ENCODE measurements around the gene USP17L10.
"Not testable (repeated sequence)": the region's sequence is repeated elsewhere in the genome, so short reads cannot be mapped to it uniquely, and the experiment has no call there.

The USP17L10 gene, protein sequence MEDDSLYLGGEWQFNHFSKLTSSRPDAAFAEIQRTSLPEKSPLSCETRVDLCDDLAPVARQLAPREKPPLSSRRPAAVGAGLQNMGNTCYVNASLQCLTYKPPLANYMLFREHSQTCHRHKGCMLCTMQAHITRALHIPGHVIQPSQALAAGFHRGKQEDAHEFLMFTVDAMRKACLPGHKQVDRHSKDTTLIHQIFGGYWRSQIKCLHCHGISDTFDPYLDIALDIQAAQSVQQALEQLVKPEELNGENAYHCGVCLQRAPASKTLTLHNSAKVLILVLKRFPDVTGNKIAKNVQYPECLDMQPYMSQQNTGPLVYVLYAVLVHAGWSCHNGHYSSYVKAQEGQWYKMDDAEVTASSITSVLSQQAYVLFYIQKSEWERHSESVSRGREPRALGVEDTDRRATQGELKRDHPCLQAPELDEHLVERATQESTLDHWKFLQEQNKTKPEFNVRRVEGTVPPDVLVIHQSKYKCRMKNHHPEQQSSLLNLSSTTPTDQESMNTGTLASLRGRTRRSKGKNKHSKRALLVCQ
- 0 reads per million in 4 experiments for total RNA-seq

DNA sequence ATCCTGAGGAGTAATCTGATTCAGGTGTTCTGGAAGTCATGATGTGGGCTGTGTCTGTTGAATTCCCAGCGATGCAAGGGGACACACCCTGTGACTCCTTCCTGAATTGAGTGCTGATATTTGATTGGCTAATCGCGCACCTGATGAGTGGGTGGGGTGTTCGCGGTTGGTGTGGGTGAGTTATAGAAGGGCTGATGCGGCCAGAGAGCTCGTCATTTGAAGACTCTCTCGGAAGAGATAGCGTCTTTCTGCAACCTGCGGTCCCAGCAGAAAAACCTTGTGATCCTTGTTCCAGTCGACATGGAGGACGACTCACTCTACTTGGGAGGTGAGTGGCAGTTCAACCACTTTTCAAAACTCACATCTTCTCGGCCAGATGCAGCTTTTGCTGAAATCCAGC, at the start of gene USP17L10:
TSS of gene USP17L10 (plus strand) at position 301 of the 400 bp plus-strand sequence. CDS start at position 301, 0 bp downstream.
- DNase-seq = not testable (repeated sequence)

DNA sequence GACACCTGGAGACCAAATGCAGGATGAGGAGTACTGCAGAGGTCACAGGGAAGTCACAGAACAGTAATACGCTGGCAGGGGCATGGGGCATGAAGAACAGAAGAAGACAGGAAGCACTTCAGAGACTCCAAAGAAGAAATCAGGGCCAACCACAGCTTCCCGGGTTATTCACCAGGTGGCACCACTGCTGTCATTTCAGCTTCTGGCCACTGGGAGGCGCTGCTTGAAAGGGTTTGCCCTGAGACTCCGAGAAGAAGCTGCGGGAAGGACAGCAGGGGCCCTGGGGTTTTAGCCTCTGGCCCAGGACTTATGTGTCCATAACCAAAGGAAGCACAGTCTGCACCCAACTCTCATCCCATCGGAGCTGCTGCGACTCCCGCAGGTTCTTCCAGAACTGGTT, 44.5 kb upstream of the USP17L10 start:
- not testable (repeated sequence) for DNase-seq

DNA sequence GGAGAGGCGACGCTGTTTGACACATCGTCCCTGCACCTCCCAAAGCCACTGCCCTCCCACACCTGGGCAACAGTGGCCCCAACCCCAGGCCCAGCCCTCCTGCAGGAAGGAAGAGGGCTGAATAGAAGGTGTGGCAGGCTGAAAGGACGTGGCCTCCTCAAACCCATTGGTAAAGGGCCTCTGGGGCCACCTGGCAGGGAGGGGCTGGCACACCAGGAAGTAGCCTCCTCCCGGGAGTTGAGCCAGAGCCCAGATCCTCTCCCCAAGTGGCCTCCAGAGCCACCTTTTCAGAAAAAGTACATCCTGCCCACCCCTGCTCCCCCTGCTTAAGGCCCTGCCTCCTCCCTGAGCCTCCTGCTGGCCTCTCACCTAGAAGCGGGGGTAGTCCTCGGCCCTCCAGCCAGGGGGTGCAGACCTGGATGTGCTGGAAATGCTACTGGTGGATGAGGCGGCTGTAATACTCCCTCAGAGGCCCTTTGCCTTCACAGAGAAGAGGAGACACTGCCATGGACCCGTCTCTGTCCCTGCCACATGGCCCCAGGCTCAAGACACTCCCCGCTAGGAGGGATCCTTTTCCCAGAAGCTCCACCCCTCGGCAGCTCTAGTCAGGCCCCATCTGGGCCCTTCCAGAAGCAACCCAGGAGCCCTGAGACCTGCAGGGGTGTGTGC, 40.5 kb upstream of the USP17L10 start, which contains the start of gene FAM90A26:
TSS of gene FAM90A26 (plus strand) at position 619 of the 669 bp plus-strand sequence. CDS start 2,764 bp downstream, outside the sequence.
- DNase-seq = not testable (repeated sequence)

DNA sequence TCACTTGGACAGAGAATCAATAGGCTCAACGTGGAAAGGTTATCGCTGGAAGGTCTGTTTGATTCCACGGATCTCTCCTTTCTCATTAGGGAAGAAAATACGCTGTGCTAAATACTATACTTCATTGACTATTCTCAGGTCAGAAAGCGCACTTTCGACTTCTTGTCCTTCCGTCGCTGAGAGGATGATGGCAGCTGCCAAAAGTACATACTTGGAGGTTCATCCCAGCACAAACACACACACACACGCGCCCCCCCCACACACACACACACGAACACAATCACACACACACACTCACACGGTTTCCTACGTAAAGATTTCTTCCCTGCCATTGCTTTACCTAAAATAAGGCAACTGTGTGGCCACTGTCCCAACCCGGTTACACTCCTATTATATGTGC, 4.2 kb downstream of the USP17L10 start:
- DNase-seq = not testable (repeated sequence)

DNA sequence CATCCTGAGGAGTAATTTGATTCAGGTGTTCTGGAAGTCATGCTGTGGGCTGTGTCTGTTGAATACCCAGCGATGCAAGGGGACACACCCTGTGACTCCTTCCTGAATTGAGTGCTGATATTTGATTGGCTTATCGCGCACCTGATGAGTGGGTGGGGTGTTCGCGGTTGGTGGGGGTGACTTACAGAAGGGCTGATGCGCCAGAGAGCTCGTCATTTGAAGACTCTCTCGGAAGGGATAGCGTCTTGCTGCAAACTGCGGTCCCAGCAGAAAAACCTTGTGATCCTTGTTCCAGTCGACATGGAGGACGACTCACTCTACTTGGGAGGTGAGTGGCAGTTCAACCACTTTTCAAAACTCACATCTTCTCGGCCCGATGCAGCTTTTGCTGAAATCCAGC, 4.6 kb downstream of the USP17L10 start, which contains the start of gene USP17L11:
TSS of gene USP17L11 (plus strand) at position 301 of the 400 bp plus-strand sequence. CDS start at position 301, 0 bp downstream.
- DNase-seq = not testable (repeated sequence)

DNA sequence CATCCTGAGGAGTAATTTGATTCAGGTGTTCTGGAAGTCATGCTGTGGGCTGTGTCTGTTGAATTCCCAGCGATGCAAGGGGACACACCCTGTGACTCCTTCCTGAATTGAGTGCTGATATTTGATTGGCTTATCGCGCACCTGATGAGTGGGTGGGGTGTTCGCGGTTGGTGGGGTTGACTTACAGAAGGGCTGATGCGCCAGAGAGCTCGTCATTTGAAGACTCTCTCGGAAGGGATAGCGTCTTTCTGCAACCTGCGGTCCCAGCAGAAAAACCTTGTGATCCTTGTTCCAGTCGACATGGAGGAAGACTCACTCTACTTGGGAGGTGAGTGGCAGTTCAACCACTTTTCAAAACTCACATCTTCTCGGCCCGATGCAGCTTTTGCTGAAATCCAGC, 9.4 kb downstream of the USP17L10 start, which contains the start of gene USP17L12:
TSS of gene USP17L12 (plus strand) at position 301 of the 400 bp plus-strand sequence. CDS start at position 301, 0 bp downstream.
- not testable (repeated sequence) for DNase-seq

DNA sequence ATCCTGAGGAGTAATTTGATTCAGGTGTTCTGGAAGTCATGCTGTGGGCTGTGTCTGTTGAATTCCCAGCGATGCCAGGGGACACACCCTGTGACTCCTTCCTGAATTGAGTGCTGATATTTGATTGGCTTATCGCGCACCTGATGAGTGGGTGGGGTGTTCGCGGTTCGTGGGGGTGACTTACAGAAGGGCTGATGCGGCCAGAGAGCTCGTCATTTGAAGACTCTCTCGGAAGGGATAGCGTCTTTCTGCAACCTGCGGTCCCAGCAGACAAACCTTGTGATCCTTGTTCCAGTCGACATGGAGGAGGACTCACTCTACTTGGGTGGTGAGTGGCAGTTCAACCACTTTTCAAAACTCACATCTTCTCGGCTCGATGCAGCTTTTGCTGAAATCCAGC, 14.1 kb downstream of the USP17L10 start, which contains the start of gene USP17L13:
TSS of gene USP17L13 (plus strand) at position 301 of the 400 bp plus-strand sequence. CDS start at position 301, 0 bp downstream.
- DNase-seq = not testable (repeated sequence)

DNA sequence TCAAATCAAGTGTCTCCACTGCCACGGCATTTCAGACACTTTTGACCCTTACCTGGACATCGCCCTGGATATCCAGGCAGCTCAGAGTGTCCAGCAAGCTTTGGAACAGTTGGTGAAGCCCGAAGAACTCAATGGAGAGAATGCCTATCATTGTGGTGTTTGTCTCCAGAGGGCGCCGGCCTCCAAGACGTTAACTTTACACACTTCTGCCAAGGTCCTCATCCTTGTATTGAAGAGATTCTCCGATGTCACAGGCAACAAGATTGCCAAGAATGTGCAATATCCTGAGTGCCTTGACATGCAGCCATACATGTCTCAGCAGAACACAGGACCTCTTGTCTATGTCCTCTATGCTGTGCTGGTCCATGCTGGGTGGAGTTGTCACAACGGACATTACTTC, 19.8 kb downstream of the USP17L10 start:
- not testable (repeated sequence) for DNase-seq

DNA sequence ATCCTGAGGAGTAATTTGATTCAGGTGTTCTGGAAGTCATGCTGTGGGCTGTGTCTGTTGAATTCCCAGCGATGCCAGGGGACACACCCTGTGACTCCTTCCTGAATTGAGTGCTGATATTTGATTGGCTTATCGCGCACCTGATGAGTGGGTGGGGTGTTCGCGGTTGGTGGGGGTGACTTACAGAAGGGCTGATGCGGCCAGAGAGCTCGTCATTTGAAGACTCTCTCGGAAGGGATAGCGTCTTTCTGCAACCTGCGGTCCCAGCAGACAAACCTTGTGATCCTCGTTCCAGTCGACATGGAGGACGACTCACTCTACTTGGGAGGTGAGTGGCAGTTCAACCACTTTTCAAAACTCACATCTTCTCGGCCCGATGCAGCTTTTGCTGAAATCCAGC, 23.6 kb downstream of the USP17L10 start, which contains the start of gene USP17L15:
TSS of gene USP17L15 (plus strand) at position 301 of the 400 bp plus-strand sequence. CDS start at position 301, 0 bp downstream.
- DNase-seq = not testable (repeated sequence)

DNA sequence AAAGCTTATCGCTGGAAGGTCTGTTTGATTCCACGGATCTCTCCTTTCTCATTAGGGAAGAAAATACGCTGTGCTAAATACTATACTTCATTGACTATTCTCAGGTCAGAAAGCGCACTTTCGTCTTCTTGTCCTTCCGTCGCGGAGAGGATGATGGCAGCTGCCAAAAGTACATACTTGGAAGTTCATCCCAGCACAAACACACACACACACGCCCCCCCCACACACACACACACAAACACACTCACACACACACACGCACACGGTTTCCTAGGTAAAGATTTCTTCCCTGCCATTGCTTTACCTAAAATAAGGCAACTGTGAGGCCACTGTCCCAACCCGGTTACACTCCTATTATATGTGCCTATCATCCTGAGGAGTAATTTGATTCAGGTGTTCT, 28.0 kb downstream of the USP17L10 start:
- not testable (repeated sequence) for DNase-seq

DNA sequence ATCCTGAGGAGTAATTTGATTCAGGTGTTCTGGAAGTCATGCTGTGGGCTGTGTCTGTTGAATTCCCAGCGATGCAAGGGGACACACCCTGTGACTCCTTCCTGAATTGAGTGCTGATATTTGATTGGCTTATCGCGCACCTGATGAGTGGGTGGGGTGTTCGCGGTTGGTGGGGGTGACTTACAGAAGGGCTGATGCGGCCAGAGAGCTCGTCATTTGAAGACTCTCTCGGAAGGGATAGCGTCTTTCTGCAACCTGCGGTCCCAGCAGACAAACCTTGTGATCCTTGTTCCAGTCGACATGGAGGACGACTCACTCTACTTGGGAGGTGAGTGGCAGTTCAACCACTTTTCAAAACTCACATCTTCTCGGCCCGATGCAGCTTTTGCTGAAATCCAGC, 33.1 kb downstream of the USP17L10 start, which contains the start of gene USP17L17:
TSS of gene USP17L17 (plus strand) at position 301 of the 400 bp plus-strand sequence. CDS start at position 301, 0 bp downstream.
- not testable (repeated sequence) for DNase-seq

DNA sequence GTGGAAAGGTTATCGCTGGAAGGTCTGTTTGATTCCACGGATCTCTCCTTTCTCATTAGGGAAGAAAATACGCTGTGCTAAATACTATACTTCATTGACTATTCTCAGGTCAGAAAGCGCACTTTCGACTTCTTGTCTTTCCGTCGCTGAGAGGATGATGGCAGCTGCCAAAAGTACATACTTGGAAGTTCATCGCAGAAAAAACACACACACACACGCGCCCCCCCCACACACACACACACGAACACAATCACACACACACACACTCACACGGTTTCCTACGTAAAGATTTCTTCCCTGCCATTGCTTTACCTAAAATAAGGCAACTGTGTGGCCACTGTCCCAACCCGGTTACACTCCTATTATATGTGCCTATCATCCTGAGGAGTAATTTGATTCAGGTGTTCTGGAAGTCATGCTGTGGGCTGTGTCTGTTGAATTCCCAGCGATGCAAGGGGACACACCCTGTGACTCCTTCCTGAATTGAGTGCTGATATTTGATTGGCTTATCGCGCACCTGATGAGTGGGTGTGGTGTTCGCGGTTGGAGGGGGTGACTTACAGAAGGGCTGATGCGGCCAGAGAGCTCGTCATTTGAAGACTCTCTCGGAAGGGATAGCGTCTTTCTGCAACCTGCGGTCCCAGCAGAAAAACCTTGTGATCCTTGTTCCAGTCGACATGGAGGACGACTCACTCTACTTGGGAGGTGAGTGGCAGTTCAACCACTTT, 37.7 kb downstream of the USP17L10 start, which contains the start of gene USP17L18:
TSS of gene USP17L18 (plus strand) at position 678 of the 728 bp plus-strand sequence. CDS start at position 678, 0 bp downstream.
- not testable (repeated sequence) for DNase-seq

DNA sequence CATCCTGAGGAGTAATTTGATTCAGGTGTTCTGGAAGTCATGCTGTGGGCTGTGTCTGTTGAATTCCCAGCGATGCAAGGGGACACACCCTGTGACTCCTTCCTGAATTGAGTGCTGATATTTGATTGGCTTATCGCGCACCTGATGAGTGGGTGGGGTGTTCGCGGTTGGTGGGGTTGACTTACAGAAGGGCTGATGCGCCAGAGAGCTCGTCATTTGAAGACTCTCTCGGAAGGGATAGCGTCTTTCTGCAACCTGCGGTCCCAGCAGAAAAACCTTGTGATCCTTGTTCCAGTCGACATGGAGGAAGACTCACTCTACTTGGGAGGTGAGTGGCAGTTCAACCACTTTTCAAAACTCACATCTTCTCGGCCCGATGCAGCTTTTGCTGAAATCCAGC, 42.6 kb downstream of the USP17L10 start, which contains the start of gene USP17L19:
TSS of gene USP17L19 (plus strand) at position 301 of the 400 bp plus-strand sequence. CDS start at position 301, 0 bp downstream.
- DNase-seq = not testable (repeated sequence)

DNA sequence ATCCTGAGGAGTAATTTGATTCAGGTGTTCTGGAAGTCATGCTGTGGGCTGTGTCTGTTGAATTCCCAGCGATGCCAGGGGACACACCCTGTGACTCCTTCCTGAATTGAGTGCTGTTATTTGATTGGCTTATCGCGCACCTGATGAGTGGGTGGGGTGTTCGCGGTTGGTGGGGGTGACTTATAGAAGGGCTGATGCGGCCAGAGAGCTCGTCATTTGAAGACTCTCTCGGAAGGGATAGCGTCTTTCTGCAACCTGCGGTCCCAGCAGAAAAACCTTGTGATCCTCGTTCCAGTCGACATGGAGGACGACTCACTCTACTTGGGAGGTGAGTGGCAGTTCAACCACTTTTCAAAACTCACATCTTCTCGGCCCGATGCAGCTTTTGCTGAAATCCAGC, 47.4 kb downstream of the USP17L10 start, which contains the start of gene USP17L20:
TSS of gene USP17L20 (plus strand) at position 301 of the 400 bp plus-strand sequence. CDS start at position 301, 0 bp downstream.
- DNase-seq = not testable (repeated sequence)

All from effector CD8-positive, alpha-beta T cell (primary cell).